ENCODE measurements around the gene NOL6.

NOL6 gene

GRCh38 chr9:33450621-33451146 lies 23.0 kb downstream of the NOL6 start:
- no peak for DNase-seq (ENCODE audit: low read depth)

- no peak for DNase-seq (ENCODE audit: low read depth)
Observed at GRCh38 chr9:33449715-33450114, 24.0 kb downstream of the NOL6 start.

- no peak for DNase-seq (ENCODE audit: low read depth)
Observed at GRCh38 chr9:33447799-33448553, 25.7 kb downstream of the NOL6 start.

- DNase-seq (ENCODE audit: low read depth), result peak; percentile 59
Observed at GRCh38 chr9:33446946-33447798, 26.6 kb downstream of the NOL6 start, which contains the start of gene AQP3. Gene AQP3, minus strand, starts transcription at chr9:33447593. Its CDS starts 63 bp downstream, at chr9:33447530.

- DNase-seq (ENCODE audit: low read depth), result no peak
Observed at GRCh38 chr9:33446240-33446945, 27.3 kb downstream of the NOL6 start.

GRCh38 chr9:33445389-33446239 lies 28.1 kb downstream of the NOL6 start:
- no peak for DNase-seq (ENCODE audit: low read depth)

- DNase-seq (ENCODE audit: low read depth), result no peak
Observed at GRCh38 chr9:33443464-33444154, 30.1 kb downstream of the NOL6 start.

GRCh38 chr9:33443047-33443446 lies 30.7 kb downstream of the NOL6 start:
- DNase-seq (ENCODE audit: low read depth), result peak; percentile 36

- DNase-seq (ENCODE audit: low read depth), result no peak
Observed at GRCh38 chr9:33442125-33442524, 31.6 kb downstream of the NOL6 start.

- DNase-seq (ENCODE audit: low read depth), result no peak
Observed at GRCh38 chr9:33440609-33441008, 33.1 kb downstream of the NOL6 start.

- no peak for DNase-seq (ENCODE audit: low read depth)
Observed at GRCh38 chr9:33440204-33440603, 33.5 kb downstream of the NOL6 start.

GRCh38 chr9:33439731-33440130 lies 34.0 kb downstream of the NOL6 start:
- no peak for DNase-seq (ENCODE audit: low read depth)

GRCh38 chr9:33438926-33439680 lies 34.6 kb downstream of the NOL6 start:
- no peak for DNase-seq (ENCODE audit: low read depth)

- DNase-seq (ENCODE audit: low read depth), result no peak
Observed at GRCh38 chr9:33437898-33438297, 35.8 kb downstream of the NOL6 start.

GRCh38 chr9:33437205-33437604 lies 36.5 kb downstream of the NOL6 start:
- DNase-seq (ENCODE audit: low read depth), result no peak

- no peak for DNase-seq (ENCODE audit: low read depth)
Observed at GRCh38 chr9:33436445-33436844, 37.3 kb downstream of the NOL6 start.

GRCh38 chr9:33435821-33436277 lies 37.9 kb downstream of the NOL6 start:
- DNase-seq (ENCODE audit: low read depth), result no peak

- no peak for DNase-seq (ENCODE audit: low read depth)
Observed at GRCh38 chr9:33434317-33435105, 39.2 kb downstream of the NOL6 start.

GRCh38 chr9:33433871-33434270 lies 39.9 kb downstream of the NOL6 start:
- no peak for DNase-seq (ENCODE audit: low read depth)
